Astrocyte of the cerebellum (primary cell): Measurements from ENCODE around the gene TGM2.

ENCODE experiments used
- DNase-seq: peaks from one replicate; pipeline ENCODE4 v3.0.0-alpha.2; 2011; ENCODE audit warnings: low read depth
- H3K4me3 ChIP-seq: 2 replicates; pipeline ENCODE4 v1.5.1; 2011; ENCODE audit warnings: mild to moderate bottlenecking, low read depth, low read length, moderate library complexity
- CTCF ChIP-seq: IDR thresholded peaks from 2 replicates; pipeline ENCODE4 v1.5.1; 2012; ENCODE audit warnings: low read length, low read depth, moderate library complexity, mild to moderate bottlenecking; ENCODE audit errors: missing control alignments
- in situ Hi-C: cut with HindIII; loops from 2 replicates; pipeline ENCODE4 v1.10.0; 2017; ENCODE audit warnings: low sequenced_read_pairs

Gene TGM2

GRCh38 chr20:38205001-38205400, 39.9 kb upstream of the TGM2 start:
- no peak overlapping the region for H3K4me3 ChIP-seq
- in situ Hi-C loops = no loop called here
- no peak for TF ChIP-seq CTCF

GRCh38 chr20:38203981-38204357, 38.9 kb upstream of the TGM2 start:
- H3K4me3 ChIP-seq = no peak overlapping the region
- DNase-seq = no peak
- in situ Hi-C loops = no loop called here
- TF ChIP-seq CTCF = no peak

More at GRCh38 chr20:38205001-38205400, 39.9 kb upstream of the TGM2 start:
- DNase-seq = no peak

- no peak overlapping the region for H3K4me3 ChIP-seq
- in situ Hi-C loops = no loop called here
- no peak for TF ChIP-seq CTCF
- DNase-seq = no peak
These were observed 38.4 kb upstream of the TGM2 start for GRCh38 chr20:38203337-38203980.

- H3K4me3 ChIP-seq = no peak overlapping the region
- in situ Hi-C loops = no loop called here
- no peak for DNase-seq
- no peak for TF ChIP-seq CTCF
These were observed 37.9 kb upstream of the TGM2 start for GRCh38 chr20:38202982-38203293.

GRCh38 chr20:38202153-38202981, 37.3 kb upstream of the TGM2 start:
- H3K4me3 ChIP-seq = no peak overlapping the region
- no peak for TF ChIP-seq CTCF
- no peak for DNase-seq
- in situ Hi-C loops = no loop called here

- TF ChIP-seq CTCF = no peak
- no peak overlapping the region for H3K4me3 ChIP-seq
- in situ Hi-C loops = no loop called here
- DNase-seq = no peak
These were observed 36.3 kb upstream of the TGM2 start for GRCh38 chr20:38201356-38201755.
